Kidney (tissue), 14 donors: ENCODE data around the gene NTRK3. TPM values are rescaled to one million over a fixed set of nuclear protein-coding genes. Genes with fewer than 3 reads are reported as not detected.

Source experiments
- DNase-seq, 5 donors: peaks; one replicate each; pipeline ENCODE4 v3.0.0-alpha.2; 2013 to 2020
- FAIRE-seq: peaks from 2 replicates; lab custom pipeline; 2012; peaks lifted over from hg19 to GRCh38; lab: Jason Lieb, UNC
- H3K27ac ChIP-seq, 2 donors: one replicate each; pipeline ENCODE4 v1.7.0; 2013; ENCODE audit warnings: low read depth in 2 of 2, low read length in 2 of 2, inconsistent platforms in 1 of 2
- H3K27me3 ChIP-seq: one replicate; pipeline ENCODE4 v1.7.1; 2013; ENCODE audit warnings: low read length, inconsistent platforms; ENCODE audit not compliant: control insufficient read depth, insufficient read depth
- H3K36me3 ChIP-seq, 3 donors: one replicate each; pipeline versions ENCODE4 v1.7.0 to v1.7.1; 2013; ENCODE audit warnings: low read length in 3 of 3, control low read depth in 1 of 3, inconsistent platforms in 1 of 3; ENCODE audit not compliant: insufficient read depth in 3 of 3, control insufficient read depth in 2 of 3
- H3K4me1 ChIP-seq, 3 donors: one replicate each; pipeline versions ENCODE4 v1.7.0 to v1.7.1; 2013; ENCODE audit warnings: low read length in 3 of 3, inconsistent platforms in 1 of 3, low read depth in 1 of 3; ENCODE audit not compliant: control insufficient read depth in 2 of 3, insufficient read depth in 2 of 3
- H3K4me3 ChIP-seq, 3 donors: one replicate each; pipeline versions ENCODE4 v1.7.0 to v1.8.1; 2013; ENCODE audit warnings: low read length in 3 of 3, control low read depth in 1 of 3, inconsistent platforms in 1 of 3
- H3K9ac ChIP-seq, 3 donors: one replicate each; pipeline versions ENCODE4 v1.7.0 to v1.7.1; 2013; ENCODE audit warnings: low read length in 3 of 3, control low read depth in 1 of 3, inconsistent platforms in 1 of 3
- H3K9me3 ChIP-seq, 3 donors: one replicate each; pipeline versions ENCODE4 v1.7.0 to v1.7.1; 2013; ENCODE audit warnings: low read length in 3 of 3, control low read depth in 1 of 3, inconsistent platforms in 1 of 3; ENCODE audit not compliant: control insufficient read depth in 2 of 3, insufficient read depth in 1 of 3
- intact Hi-C: fragments of 100-400 bp; cut with DNase I; formaldehyde crosslinking; loops from one replicate; pipeline ENCODE4 v1.11.1; 2022
- polyA plus RNA-seq: library from polyadenylated mRNA; stranded (reverse); fragments of 350-450 nt; fragmentation: Illumina TruSeq; extraction: RNeasy Lipid Tissue Mini Kit (QIAGEN cat#74804); gene quantifications from one replicate; pipeline ENCODE4 v1.2.3, GENCODE V29; 2014; ENCODE audit warnings: low read depth, low replicate concordance; ENCODE audit not compliant: insufficient read depth
- total RNA-seq: library from RNA; stranded (reverse); fragmentation: NEBNext Ultra II Directional; extraction: Animal tissue kit (Norgen Biotek cat#: 25700); gene quantifications from one replicate; pipeline ENCODE4 v1.2.1, GENCODE V29; 2021
- TF ChIP-seq, protein P1 (sequence below): IDR thresholded peaks from 3 replicates; pipeline ENCODE4 v1.5.1; 2012; ENCODE audit warnings: mild to moderate bottlenecking, moderate library complexity, borderline replicate concordance; ENCODE audit not compliant: insufficient read depth; ENCODE audit errors: extremely low read depth
- donor health status: control.
- donor health status: control.
- donor health status: control.
- donor health status: control.
- donor health status: control.
- donor health status: DM: yes; HTN: yes; CAD: no.
- donor health status: Normal renal cell carcinoma (clear cell type).

NTRK3 gene
- total and polyA plus RNA-seq, 2 donors from 2014 or later, result 8.9 to 25.5 TPM

- no peak for DNase-seq
- Histone ChIP-seq H3K27me3 (no peaks in the 10 kb centered on the region), H3K4me3 (no peak overlapping the region), H3K4me1 (peaks cover 0 to 3% (median 0%) of the 10 kb centered on the region in 3 donors), H3K9me3 (no peaks in the 10 kb centered on the region), H3K27ac (no peak overlapping the region), H3K9ac (no peak overlapping the region), H3K36me3 (no peaks in the 10 kb centered on the region)
- TF ChIP-seq, protein P1, sequence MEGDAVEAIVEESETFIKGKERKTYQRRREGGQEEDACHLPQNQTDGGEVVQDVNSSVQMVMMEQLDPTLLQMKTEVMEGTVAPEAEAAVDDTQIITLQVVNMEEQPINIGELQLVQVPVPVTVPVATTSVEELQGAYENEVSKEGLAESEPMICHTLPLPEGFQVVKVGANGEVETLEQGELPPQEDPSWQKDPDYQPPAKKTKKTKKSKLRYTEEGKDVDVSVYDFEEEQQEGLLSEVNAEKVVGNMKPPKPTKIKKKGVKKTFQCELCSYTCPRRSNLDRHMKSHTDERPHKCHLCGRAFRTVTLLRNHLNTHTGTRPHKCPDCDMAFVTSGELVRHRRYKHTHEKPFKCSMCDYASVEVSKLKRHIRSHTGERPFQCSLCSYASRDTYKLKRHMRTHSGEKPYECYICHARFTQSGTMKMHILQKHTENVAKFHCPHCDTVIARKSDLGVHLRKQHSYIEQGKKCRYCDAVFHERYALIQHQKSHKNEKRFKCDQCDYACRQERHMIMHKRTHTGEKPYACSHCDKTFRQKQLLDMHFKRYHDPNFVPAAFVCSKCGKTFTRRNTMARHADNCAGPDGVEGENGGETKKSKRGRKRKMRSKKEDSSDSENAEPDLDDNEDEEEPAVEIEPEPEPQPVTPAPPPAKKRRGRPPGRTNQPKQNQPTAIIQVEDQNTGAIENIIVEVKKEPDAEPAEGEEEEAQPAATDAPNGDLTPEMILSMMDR, result no peak
- no peak for FAIRE-seq
- intact Hi-C loops, result no loop called here
Observed at GRCh38 chr15:88016406-88016805, 240.1 kb downstream of the NTRK3 start.

DNA sequence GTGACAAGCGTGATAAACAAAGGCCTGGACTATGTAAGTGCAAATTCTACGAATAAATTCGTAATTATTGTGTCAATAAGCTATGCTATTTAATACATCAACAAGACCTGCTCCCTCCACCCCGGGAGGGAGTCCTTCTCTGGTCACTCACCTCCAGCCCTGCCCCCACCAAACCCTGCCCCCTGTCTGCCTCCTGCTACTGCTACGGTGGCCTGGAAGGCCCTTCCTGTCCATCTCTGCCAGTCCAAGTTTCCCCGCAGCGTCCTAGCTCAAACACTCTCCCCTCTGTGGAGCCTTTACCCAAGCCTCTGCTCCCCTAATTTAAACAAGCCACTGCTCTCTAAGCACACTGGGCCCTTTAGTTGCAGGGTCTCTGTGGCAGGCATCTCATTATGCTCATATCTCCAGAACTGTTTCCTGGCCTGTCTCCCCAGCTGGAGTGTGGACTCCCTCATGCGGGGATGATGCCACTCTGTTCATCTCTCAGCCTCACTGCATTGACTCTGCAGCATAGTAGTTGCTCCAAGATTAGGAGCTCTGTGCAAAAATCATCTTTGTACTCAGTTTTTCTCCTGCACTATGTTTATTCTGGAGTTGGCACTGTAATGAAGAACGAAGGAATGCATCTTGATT lies 241.2 kb downstream of the NTRK3 start:
- Histone ChIP-seq H3K4me3 (no peak overlapping the region), H3K9ac (no peak overlapping the region), H3K27ac (no peak overlapping the region), H3K36me3 (no peaks in the 10 kb centered on the region), H3K27me3 (no peaks in the 10 kb centered on the region), H3K9me3 (no peaks in the 10 kb centered on the region), H3K4me1 (peaks cover 0 to 3% (median 0%) of the 10 kb centered on the region in 3 donors)
- no peak for FAIRE-seq
- intact Hi-C loops, result no loop called here
- TF ChIP-seq, protein P1, result no peak
- DNase-seq, result no peak

- Histone ChIP-seq H3K27ac (no peak overlapping the region), H3K4me1 (peaks cover 0 to 3% (median 0%) of the 10 kb centered on the region in 3 donors), H3K27me3 (no peaks in the 10 kb centered on the region), H3K4me3 (no peak overlapping the region), H3K36me3 (no peaks in the 10 kb centered on the region), H3K9ac (no peak overlapping the region), H3K9me3 (no peaks in the 10 kb centered on the region)
- no peak for FAIRE-seq
- intact Hi-C loops, result no loop called here
- DNase-seq, result no peak
- TF ChIP-seq, protein P1, result no peak
Observed at GRCh38 chr15:88014454-88015160, 241.9 kb downstream of the NTRK3 start.
